ENCODE measurements around the gene FAM180B.

GRCh38 chr11:47603295-47603694, 16.8 kb downstream of the FAM180B start:
- no peak for TF ChIP-seq SIN3A (IDR thresholded peaks at IDR 0.05; ENCODE audit: borderline replicate concordance, insufficient read depth, low read length)
- TF ChIP-seq REST (IDR thresholded peaks at IDR 0.05; ENCODE audit: insufficient read depth in 1 of 2, low read depth in 2 of 2, low read length in 2 of 2) = no peak
- TF ChIP-seq TAF1 (IDR thresholded peaks at IDR 0.05; ENCODE audit: borderline replicate concordance, insufficient read depth, low read length) = no peak

All from PFSK-1 (cell line).